Measurements from ENCODE around the gene FBXW7.
A peak's percentile ranks its signal among the peaks of the same experiment; 100 is the strongest.

Gene FBXW7

DNA sequence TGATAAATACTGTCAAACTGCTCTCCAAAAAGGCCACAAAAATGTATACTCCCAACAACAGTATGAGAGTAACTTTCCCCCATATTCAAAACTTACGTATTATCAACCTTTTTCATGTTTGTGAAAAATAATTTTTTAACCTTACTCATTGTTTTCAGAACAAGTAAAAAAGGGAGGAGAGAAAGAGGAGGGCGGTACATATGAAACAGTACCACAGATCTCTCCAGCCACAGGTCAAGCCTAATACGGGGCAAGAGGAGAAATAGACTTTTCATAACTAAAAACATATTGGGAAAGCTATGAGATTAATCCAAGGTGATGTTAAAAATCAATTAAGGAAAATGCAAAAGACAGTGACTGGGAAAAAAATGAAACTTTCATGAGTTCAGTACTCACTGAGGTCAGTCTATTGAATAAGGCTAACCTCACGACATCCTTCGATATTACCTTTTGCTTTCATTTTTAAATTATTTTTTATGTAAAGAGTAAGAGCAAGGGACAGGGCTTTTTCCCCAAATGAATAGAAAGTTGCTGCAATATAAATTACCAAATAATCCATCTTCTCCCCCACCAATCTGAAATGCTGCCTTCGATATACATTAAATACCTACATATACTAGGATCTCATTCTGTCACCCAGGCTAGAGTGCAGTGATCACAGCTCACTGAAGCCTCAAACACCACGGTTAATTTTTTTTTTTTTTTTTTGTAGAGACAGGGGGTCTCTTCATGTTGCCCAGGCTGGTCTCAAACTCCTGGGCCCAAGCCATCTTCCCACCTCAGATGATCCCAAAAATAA, 25.3 kb downstream of the FBXW7 start:
- no peak for DNase-seq (ENCODE audit: low read depth in 2 of 2)

GRCh38 chr4:152509595-152510225, 26.2 kb downstream of the FBXW7 start:
- no peak for DNase-seq (ENCODE audit: low read depth in 2 of 2)

DNA sequence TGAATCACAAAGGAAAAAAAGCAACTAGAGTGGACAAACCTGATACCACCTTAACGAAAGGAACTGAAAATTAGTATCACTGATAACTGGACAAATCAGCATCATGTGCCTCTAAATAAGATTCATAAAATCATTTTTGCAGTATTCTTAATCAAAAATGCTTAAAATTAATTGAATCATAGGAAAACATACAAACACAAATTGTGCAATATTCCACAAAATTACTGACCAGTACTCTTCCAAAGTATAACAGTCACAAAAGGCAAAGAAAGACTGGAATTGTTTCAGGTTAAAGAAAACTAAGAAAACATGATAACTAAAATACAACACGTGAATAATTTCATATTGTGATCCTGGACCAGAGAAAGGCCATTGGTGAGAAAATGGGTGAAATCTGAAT, 27.1 kb downstream of the FBXW7 start:
- DNase-seq (ENCODE audit: low read depth in 2 of 2): no peak

DNA sequence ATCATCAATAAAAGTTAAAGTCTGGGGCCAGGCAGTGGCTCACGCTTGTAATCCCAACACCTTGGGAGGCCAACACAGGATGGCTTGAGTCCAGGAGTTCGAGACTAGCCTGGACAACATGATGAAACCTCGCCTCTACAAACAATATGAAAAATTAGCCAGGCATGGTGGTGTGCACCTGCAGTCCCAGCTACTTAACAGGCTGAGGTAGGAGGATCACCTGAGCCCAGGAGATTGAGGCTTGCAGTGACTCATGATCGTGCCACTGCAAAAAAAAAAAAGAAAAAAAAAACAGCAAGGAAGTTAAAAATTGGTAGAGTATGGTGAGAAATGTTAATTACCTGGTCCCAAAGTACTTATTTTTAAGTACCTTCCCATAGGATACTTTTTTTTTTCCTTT, 27.5 kb downstream of the FBXW7 start:
- DNase-seq (ENCODE audit: low read depth in 2 of 2): no peak

GRCh38 chr4:152503653-152504290, 32.1 kb downstream of the FBXW7 start:
- DNase-seq (ENCODE audit: low read depth in 2 of 2): no peak

- no peak for DNase-seq (ENCODE audit: low read depth in 2 of 2)
Observed at GRCh38 chr4:152501846-152502536, 33.9 kb downstream of the FBXW7 start.

GRCh38 chr4:152500800-152501434, 35.0 kb downstream of the FBXW7 start:
- DNase-seq (ENCODE audit: low read depth in 2 of 2): peak; percentile 20 to 43

- no peak for DNase-seq (ENCODE audit: low read depth in 2 of 2)
Observed at GRCh38 chr4:152500275-152500674, 35.6 kb downstream of the FBXW7 start.

DNA sequence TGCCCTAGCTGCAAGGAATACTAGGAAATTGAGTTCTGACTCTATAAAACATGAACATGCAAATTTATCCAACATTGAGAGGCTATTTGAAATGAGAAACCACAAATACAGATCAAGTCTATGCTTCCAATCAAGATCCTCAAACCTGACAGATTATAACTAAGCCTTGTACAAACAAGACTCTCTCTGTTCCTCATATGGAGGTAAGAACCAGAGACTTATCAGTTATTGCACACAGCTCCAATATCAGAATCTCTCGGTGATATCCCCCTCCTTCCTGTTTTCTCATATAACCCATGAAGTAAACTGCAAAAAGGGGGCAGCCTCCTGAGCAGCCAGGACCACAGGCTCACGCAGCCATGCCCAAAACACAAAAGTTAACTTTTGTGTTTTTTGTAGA, 36.5 kb downstream of the FBXW7 start:
- no peak for DNase-seq (ENCODE audit: low read depth in 2 of 2)

DNA sequence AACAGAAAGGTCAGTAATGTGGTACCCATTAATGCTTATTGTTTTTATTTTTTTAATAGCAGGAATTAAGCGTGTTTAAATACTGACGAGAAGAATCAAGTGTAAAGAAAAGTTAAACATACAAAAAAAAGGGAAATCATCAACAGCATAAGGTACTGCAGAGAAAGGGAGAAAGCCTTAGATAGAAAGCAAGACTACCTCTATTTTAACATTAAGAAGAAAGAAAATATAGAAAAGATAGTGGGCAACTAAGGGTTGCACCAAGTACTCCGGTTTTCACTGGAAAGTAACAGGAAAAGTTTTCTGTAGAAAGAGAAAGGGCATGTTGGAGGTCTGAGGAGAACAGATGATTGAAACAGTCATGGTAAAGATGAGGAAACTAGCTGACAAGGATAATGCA, 41.9 kb downstream of the FBXW7 start:
- no peak for DNase-seq (ENCODE audit: low read depth in 2 of 2)

GRCh38 chr4:152488246-152488645, 47.6 kb downstream of the FBXW7 start:
- no peak for DNase-seq (ENCODE audit: low read depth in 2 of 2)

GRCh38 chr4:152486429-152487389, 49.2 kb downstream of the FBXW7 start:
- DNase-seq (ENCODE audit: low read depth in 2 of 2): no peak

- DNase-seq (ENCODE audit: low read depth in 2 of 2): peak in 1 of 2 donors; percentile 1
Observed at GRCh38 chr4:152485726-152486276, 50.1 kb downstream of the FBXW7 start.

DNA sequence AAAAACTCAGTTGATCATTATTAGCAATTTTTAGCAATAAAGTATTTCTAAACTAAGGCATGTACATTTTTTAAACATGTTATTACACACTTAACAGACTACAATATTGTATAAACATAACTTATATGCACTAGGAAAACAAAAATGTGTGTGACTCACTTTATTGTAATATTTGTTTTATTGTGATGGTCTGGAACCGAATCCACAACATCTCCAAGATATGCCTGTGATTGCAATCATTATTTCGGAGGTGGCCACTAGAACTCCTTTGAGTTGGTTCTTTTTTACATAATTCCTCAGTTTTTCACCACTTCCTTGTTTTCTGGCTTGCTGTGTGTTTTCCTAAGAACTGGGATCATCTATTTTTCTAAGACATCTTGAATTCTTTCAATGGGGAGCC, 53.7 kb downstream of the FBXW7 start:
- DNase-seq (ENCODE audit: low read depth in 2 of 2): no peak

GRCh38 chr4:152480901-152481300, 55.0 kb downstream of the FBXW7 start:
- DNase-seq (ENCODE audit: low read depth in 2 of 2): no peak

GRCh38 chr4:152480326-152480725, 55.6 kb downstream of the FBXW7 start:
- no peak for DNase-seq (ENCODE audit: low read depth in 2 of 2)

- no peak for DNase-seq (ENCODE audit: low read depth in 2 of 2)
Observed at GRCh38 chr4:152479428-152480026, 56.4 kb downstream of the FBXW7 start.

DNA sequence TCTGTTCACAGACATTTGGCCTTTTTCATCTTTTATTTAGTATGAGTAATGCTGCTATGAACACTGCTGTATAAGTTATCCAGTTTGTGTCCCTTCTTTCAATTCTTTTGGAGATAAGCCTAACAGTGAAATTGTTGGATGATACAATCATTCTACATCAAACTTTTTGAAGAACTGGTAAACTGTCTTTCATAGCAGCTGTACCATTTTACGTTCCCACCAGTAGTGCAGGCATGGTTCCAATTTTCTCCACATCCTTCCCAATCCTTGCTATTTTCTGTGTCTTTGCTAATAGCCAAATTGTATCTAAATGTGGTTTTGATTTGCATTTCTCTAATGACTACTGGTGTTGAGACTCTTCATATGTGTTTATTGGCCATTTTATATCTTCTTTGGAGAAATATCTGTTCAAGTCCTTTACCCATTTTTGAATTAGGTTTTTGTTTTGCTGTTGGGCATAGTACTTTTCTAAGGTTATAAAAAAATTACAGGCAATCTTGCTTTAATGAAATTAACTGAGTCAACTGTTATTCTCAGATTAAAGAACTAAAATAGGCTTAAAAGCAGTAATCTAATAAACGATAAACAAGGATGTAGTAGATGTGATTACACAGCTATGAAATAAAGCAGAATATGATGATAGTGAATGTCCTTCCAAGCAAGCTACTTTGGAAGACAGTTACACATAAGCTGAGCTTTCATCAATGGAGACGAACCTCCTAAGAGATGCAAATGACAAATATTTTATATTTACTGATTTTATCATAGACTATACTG, 57.2 kb downstream of the FBXW7 start:
- no peak for DNase-seq (ENCODE audit: low read depth in 2 of 2)

DNA sequence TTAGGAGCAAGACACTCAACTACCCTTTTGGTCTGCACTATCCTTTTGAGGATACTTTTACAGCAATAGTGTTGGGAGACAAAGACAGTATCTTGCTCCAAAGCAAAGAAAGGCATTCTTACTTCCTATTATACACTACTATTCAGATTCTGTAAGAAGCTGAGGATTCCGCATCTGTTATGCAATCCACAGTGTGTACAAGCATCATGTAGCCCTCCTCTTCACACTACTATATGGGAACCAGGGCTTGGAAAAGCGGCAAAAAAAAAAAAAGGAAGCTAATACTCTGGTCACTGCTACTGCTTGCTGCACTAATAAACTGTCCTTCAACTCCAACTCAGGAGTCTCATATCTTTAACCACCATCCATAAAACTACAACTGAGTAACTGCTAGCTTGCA, 59.1 kb downstream of the FBXW7 start:
- DNase-seq (ENCODE audit: low read depth in 2 of 2): no peak
